ENCODE results near the gene TUBB4B.

DNA sequence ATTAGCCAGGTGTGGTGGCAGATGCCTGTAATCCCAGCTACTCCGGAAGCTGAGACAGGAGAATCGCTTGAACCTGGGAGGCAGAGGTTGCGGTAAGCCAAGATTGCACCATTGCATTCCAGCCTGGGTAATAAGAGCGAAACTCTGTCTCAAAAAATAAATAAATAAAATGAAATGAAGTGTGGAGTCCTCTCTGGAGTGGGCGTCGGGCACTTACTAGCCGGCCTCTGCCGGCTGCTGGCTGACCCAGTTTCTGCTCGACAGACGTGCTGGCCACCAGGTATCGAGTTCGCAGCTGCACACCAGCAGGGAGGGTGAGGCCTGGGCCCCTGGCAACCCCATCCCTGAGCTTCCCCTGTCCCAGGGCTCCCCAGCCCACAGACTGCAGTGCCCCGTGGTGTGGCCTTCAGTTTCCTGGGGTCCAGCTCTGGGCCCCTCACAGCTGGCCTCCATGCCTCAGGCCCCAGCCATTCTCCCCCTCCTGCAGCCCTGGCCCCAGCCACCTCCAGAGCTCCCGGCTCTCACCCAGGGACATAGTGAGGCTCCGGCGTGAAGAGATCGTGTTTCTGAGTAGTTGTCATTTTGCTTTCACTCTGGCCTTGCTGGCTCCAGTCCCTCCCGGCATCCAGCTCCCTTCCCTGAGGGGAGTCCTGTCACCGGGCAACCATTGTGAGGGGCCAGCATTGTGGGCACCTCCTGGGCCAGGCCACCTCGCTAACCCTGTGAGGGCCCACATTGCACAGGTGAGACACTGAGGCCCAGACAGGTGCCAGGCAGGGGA lies 6.2 kb downstream of the TUBB4B start:
- TF ChIP-seq EP300 (IDR thresholded peaks at IDR 0.05) (no peak), POLR2A (IDR thresholded peaks at IDR 0.05) (no peak)
- TF ChIP-seq, protein P1, sequence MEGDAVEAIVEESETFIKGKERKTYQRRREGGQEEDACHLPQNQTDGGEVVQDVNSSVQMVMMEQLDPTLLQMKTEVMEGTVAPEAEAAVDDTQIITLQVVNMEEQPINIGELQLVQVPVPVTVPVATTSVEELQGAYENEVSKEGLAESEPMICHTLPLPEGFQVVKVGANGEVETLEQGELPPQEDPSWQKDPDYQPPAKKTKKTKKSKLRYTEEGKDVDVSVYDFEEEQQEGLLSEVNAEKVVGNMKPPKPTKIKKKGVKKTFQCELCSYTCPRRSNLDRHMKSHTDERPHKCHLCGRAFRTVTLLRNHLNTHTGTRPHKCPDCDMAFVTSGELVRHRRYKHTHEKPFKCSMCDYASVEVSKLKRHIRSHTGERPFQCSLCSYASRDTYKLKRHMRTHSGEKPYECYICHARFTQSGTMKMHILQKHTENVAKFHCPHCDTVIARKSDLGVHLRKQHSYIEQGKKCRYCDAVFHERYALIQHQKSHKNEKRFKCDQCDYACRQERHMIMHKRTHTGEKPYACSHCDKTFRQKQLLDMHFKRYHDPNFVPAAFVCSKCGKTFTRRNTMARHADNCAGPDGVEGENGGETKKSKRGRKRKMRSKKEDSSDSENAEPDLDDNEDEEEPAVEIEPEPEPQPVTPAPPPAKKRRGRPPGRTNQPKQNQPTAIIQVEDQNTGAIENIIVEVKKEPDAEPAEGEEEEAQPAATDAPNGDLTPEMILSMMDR (IDR thresholded peaks at IDR 0.05), result no peak

Data from stomach (tissue), 4 donors.